ENCODE results near the gene PTGER1.
"Not testable (repeated sequence)": the region's sequence is repeated elsewhere in the genome, so short reads cannot be mapped to it uniquely, and the experiment has no call there.

PTGER1 gene

GRCh38 chr19:14511229-14511593, 36.1 kb upstream of the PTGER1 start:
- DNase-seq (ENCODE audit: low read depth) = no peak
- no peak overlapping the region for H3K4me3 ChIP-seq (ENCODE audit: low read depth, low read length)
- TF ChIP-seq, protein P1, sequence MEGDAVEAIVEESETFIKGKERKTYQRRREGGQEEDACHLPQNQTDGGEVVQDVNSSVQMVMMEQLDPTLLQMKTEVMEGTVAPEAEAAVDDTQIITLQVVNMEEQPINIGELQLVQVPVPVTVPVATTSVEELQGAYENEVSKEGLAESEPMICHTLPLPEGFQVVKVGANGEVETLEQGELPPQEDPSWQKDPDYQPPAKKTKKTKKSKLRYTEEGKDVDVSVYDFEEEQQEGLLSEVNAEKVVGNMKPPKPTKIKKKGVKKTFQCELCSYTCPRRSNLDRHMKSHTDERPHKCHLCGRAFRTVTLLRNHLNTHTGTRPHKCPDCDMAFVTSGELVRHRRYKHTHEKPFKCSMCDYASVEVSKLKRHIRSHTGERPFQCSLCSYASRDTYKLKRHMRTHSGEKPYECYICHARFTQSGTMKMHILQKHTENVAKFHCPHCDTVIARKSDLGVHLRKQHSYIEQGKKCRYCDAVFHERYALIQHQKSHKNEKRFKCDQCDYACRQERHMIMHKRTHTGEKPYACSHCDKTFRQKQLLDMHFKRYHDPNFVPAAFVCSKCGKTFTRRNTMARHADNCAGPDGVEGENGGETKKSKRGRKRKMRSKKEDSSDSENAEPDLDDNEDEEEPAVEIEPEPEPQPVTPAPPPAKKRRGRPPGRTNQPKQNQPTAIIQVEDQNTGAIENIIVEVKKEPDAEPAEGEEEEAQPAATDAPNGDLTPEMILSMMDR (IDR thresholded peaks at IDR 0.05; ENCODE audit: insufficient read depth, low read depth, low read length, missing control alignments) = no peak

DNA sequence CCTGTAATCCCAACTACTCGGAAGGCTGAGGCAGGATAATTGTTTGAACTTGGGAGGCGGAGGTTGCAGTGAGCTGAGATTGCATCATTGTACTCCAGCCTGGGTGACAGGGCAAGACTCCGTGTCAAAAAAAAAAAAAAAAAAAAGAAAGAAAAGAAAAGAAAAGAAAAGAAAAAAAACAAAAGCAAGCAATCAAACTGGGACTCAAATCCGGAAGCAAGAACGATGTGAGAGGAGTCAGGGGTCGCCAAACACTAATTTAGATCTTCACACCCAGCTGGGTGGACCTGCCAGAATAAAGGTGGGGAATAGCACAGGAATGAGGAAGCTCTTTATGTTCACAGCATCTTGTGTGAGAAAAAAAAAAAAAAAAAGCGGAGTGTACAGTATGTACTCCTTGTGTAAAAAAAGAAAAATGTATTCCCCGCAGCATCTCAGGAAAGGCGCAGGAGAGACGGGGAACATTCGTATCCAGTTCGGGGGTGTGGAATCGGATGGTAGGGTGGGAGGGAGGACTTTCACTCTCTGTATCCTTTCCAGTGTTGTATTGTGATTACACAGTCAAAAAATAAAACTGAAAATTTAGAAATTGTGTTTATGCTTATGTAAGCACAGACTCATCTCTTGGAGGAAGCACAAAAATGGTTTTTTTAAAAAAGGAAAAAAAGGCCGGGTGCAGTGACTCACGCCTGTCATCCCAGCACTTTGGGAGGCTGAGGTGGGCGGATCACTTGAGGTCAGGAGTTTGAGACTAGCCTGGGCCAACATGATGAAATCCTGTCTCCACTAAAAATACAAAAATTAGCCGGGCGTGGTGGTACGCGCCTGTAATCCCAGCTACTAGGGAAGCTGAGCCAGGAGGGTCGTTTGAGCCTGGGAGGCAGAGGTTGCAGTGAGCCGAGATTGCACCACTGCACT, 35.4 kb upstream of the PTGER1 start:
- TF ChIP-seq, protein P1 (IDR thresholded peaks at IDR 0.05; ENCODE audit: insufficient read depth, low read depth, low read length, missing control alignments) = no peak
- no peak for DNase-seq (ENCODE audit: low read depth)
- no peak overlapping the region for H3K4me3 ChIP-seq (ENCODE audit: low read depth, low read length)

DNA sequence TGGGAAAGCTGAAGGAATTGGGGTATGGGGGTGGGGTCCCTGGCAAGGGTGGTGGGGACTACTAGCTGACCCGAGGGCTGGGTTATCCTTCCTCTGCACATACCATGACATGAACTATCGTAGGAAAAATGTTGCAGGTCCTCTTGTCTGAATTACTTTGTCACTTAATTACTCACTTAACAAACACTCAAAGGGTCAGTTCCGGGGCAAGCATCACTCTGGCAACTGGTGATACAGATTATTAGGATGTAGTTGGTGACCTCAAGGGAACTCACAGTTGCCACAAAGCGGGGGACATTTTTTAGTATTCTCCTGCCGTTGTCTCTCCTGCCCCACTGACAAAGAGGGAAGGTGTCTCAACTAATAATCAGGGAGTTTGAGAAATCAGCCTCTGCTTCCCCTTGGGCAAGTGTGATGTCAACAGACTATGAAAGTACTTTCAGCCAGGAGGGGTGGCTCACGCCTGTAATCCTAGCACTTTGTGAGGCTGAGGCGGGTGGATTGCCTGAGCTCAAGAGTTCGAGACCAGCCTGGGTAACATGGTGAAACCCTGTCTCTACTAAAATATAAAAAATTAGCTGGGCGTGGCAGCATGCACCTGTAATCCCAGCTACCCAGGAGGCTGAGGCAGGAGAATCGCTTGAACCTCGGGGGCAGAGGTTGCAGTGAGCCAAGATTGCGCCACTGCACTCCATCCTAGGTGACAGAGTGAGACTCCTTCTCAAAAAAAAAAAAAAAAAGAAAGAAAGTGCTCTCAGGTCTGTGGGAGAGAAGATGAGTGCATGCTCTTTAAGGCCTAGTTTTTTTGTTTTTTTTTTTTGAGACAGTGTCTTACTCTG, 32.8 kb upstream of the PTGER1 start:
- DNase-seq (ENCODE audit: low read depth) = no peak
- TF ChIP-seq, protein P1 (IDR thresholded peaks at IDR 0.05; ENCODE audit: insufficient read depth, low read depth, low read length, missing control alignments) = no peak
- no peak overlapping the region for H3K4me3 ChIP-seq (ENCODE audit: low read depth, low read length)

GRCh38 chr19:14505488-14506239, 30.5 kb upstream of the PTGER1 start:
- H3K4me3 ChIP-seq (ENCODE audit: low read depth, low read length) = no peak overlapping the region
- TF ChIP-seq, protein P1 (IDR thresholded peaks at IDR 0.05; ENCODE audit: insufficient read depth, low read depth, low read length, missing control alignments) = peak; percentile 88
- peak; percentile 68 for DNase-seq (ENCODE audit: low read depth)

DNA sequence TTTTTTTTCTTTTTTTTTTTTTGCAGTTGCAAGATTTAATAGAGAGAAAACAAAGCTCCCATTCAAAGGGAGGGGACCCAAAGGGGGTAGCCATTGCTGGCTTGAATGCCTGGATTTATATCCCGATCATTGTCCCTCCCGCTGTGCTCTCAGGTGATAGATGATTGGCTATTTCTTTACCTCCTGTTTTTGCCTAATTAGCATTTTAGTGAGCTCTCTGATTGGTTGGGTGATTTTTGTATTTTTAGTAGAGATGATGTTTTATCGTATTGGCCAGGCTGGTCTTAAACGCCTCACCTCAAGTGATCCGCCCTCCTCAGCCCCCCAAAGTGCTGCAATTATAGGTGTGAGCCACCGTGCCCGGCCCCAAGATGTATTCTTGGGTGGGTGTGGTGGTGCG, 29.4 kb upstream of the PTGER1 start:
- not testable (repeated sequence) for H3K4me3 ChIP-seq (ENCODE audit: low read depth, low read length); DNase-seq (ENCODE audit: low read depth)

- TF ChIP-seq, protein P1 (IDR thresholded peaks at IDR 0.05; ENCODE audit: insufficient read depth, low read depth, low read length, missing control alignments) = no peak
Measured at GRCh38 chr19:14503285-14503684, 28.1 kb upstream of the PTGER1 start.

More at GRCh38 chr19:14503285-14503684, 28.1 kb upstream of the PTGER1 start:
- H3K4me3 ChIP-seq (ENCODE audit: low read depth, low read length) = no peak overlapping the region
- DNase-seq (ENCODE audit: low read depth) = no peak
